Stimulated activated CD4-positive, alpha-beta T cell treated with anti-CD3 and anti-CD28 coated beads, Interleukin-1b, Interleukin-23, amount 100 ng/mL, for 4 hours (primary cell): Measurements from ENCODE around the gene DOCK9.

Experiments used
- DNase-seq, 2 donors: peaks; one replicate each; pipeline ENCODE4 v3.0.0-alpha.2; 2020; ENCODE audit warnings: low read depth in 2 of 2

DOCK9 gene

DNA sequence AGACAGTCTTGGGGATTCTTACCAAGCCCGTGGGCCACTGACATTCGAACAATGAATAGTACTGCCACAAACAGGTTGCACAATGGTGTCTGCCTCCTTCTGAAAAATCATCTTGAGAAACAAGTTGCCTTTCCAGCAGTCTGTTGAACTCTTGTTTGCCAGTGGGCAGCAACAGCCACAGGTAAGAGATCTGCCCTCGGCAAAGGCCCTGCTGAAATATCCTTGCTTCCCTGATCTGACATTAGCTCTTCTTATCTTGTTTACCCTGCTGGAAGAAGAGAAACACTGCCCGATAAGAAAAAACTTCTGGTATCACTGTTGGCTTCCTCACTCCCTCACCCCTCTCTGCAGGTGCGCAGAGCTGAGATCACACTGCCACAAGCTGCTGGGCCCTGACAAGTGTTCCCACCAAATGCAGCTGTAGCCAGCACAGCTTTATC is 2.0 kb downstream of the DOCK9 start:
- no peak for DNase-seq

GRCh38 chr13:98974053-98974452 is 3.8 kb downstream of the DOCK9 start:
- DNase-seq, result no peak

- DNase-seq, result no peak
Measured at GRCh38 chr13:98972627-98973026, 5.2 kb downstream of the DOCK9 start.

DNA sequence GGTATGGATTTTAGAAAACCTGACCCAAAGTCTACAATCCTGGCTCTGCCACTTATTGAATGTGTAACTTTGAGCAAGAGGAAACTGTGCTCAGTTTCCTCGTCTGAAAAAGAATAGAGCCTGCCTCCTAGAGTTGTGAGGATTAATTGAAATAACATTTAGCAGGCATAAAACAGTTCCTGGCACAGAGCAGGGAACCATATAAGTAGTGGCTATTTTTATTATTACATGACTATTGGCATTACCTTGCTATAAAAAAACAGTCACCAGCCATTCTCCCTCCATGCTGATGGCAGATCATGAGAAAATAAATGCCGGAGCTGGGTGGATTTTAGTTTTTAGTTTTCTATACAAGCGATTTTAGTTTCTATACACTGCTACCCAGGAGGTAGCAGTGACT is 5.8 kb downstream of the DOCK9 start:
- no peak for DNase-seq

DNA sequence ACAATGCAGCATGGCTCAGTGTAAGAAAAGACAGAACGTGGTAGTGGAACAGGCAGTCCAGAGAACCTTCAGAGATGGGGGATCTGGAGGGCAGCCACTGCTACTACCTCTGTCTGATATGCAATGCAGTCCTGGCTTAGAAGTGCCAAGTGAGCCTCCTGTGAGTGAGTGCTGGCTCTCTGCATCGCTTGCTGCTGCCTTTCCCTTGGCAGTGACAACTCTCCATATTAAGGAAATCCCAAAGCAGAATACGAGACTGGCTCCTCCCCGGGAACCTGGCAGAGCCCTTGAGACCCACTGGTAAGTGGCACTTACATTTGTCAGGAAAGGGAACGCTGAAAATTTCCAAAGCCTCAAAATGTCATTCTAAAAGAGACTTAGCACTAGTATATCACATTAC is 7.5 kb downstream of the DOCK9 start:
- DNase-seq, result no peak

- no peak for DNase-seq
Measured at GRCh38 chr13:98967491-98967890, 10.4 kb downstream of the DOCK9 start.

- no peak for DNase-seq
Measured at GRCh38 chr13:98966019-98966418, 11.8 kb downstream of the DOCK9 start.

- no peak for DNase-seq
Measured at GRCh38 chr13:98965325-98965724, 12.5 kb downstream of the DOCK9 start.

GRCh38 chr13:98963917-98964316 is 13.9 kb downstream of the DOCK9 start:
- no peak for DNase-seq

GRCh38 chr13:98962901-98963590 is 14.8 kb downstream of the DOCK9 start:
- DNase-seq, result no peak

DNA sequence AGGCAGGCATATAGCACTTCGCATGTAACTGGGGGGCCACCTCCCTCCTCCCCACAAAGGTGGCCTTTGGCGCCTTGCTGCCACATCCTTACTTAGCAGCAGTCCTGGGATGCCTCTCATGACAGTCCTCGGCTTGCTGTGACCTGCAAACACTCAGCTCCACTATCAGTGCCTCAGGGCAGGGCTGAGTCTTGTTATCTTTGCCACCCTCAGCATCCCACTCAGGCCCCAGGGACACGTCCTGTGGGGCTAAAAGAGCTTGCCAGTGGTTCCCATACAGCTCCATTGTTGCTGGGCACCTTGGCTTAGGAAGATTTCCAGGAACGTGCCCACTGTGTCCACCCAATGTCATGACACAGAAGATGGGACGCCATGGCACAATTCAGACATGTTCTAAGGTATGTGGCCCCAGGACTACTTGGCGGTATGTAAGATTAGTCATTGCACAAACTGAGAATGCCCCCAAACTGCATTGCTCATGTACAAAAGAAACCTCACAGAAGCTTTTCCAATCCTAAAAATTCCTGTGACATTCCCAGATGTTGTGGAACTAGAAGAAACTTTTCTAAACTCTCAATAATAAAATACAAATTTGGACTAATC is 16.3 kb downstream of the DOCK9 start:
- DNase-seq, result no peak

- DNase-seq, result no peak
Measured at GRCh38 chr13:98960606-98961502, 17.0 kb downstream of the DOCK9 start.

DNA sequence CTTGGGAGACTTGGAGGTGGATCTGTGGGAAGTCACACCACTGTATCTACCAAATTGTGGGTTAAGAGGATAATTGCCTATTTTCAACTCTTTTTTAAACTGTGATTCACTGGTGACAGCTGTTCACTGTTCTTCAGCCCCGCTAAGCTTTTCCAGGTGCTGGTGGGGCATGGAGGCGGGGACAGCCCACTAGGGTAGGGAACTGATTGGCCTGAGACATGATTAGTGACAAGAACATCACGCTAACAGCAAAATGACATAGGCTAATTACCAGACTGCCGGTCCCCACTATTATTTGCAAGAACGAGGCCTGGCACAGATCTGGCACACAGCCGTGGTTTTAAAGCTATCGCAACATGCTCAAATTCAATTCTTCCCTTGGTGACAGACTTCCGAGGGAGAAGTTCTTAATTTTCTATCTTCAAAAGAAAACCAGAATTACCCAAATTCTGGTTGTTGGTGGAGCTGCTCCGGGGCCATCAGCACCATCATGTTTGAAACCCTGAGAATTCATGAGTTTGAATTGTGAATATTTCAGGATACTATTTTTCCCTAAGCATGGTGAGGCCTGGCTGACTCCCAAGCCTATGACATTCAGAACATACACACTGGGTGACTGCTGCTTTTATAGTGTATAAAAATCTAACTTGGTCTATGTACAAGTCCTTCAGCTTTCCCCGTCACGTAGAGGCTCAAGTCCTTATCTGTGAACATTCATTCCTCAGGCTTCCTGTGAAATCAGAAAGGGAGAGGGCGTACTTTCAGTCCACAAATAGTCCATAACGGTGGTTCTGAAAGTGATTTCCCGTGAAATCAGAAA is 17.9 kb downstream of the DOCK9 start:
- DNase-seq, result no peak

GRCh38 chr13:98959291-98959690 is 18.6 kb downstream of the DOCK9 start:
- no peak for DNase-seq

DNA sequence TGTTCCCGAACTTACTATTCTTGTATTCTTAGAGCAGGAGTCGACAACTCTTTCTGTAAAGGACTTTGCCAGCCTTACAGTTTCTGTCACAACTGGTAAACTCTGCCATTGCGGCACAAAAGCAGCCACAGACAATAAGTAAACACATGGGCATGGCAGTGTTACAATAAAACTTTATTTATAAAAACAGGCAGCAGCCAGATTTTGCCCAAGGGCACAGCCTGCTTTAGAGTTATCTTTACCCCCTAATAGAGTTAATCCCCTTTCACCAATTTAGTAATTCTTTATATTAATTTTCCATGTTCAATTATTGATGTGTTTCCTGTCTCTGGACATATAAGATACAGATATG is 19.4 kb downstream of the DOCK9 start:
- DNase-seq, result no peak

- no peak for DNase-seq
Measured at GRCh38 chr13:98957731-98958442, 20.0 kb downstream of the DOCK9 start.

DNA sequence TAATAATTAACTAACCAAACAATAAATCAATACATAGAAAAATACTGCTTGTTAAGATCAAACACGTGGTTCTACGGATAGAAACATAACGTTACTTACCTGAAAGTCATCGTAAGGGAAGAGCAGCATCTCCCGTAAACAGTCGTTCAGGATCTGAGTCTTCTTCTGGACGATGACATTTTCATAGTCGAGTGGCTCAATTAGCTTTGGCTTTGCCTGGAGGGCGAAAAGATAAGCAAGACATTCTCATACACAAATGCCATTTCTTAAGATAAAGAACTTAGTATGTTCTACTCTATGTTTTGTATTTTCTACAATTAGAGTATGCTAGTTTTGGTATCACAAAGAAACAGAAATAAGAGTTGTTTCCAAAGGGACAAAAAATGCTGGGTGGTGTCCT is 22.5 kb downstream of the DOCK9 start:
- DNase-seq, result no peak

DNA sequence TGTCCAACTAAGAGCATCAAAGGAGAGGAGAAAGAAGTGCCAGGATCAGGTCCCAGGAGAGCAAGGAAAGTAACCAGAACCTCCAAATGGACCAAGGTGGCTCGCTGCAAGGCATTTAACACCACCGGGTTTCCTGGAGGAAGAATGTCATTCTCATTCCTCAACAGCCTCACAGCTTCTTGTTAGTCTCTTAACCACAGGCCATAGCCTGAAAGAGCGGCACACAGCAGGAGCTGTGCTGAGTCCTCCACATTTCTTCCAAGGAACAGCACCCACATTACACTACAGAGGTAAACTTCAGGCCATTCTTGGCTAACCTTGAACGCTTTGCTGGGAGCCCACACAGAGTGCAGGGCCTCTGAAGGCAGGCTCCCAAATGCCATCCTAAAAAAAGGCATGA is 23.6 kb downstream of the DOCK9 start:
- DNase-seq, result no peak

GRCh38 chr13:98951266-98951665 is 26.6 kb downstream of the DOCK9 start:
- no peak for DNase-seq

DNA sequence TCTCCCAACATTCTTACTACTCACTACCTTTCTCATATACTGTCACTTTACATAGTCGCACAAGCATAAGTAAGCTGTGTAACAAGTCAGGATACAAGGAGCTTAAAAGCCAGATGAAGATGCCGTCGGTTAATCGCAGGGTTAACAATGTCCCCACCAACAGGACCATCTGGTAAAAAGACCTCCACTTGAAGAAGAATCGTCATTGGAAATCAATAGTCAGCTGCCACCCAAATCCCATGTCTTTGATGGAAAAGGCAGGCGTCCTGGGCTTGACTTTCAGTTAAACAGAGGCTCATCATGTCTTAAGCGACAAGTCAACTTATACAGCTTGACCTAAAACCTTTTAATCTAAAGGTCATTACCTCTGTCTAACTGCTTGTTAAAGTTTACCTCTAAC is 27.2 kb downstream of the DOCK9 start:
- DNase-seq, result no peak

DNA sequence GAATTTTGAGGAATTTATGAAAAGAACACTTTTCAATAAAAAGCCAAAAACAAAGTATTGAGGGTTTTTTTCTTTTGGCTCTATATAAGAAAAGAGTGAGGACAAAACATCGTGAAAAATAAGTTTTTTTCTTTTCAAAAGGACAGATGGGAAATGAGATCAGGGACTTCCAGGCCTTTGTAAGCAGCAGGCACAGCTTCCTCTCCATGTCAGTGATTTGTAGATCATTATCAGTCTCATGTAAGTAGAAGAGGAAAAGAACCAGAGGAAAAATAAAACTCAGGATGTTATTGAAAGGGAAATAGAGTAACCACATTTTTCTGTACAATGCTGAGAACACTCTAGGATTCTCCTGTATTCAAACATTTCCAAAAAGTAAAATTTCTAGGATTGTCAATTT is 29.9 kb downstream of the DOCK9 start:
- no peak for DNase-seq
